AG09309 (cell line): ENCODE results near the gene SLC17A8.

Source experiments
- DNase-seq: peaks from one replicate; pipeline ENCODE4 v3.0.0-alpha.2; 2010; ENCODE audit warnings: low read depth
- H3K4me3 ChIP-seq: 2 replicates; pipeline ENCODE4 v1.5.1; 2011; ENCODE audit warnings: mild to moderate bottlenecking, low read depth, low read length, moderate library complexity; ENCODE audit not compliant: control insufficient read depth
- TF ChIP-seq, protein P1 (sequence below): IDR thresholded peaks from 2 replicates; pipeline ENCODE4 v1.5.1; 2011; ENCODE audit warnings: mild to moderate bottlenecking, low read depth, low read length, inconsistent platforms; ENCODE audit not compliant: insufficient read depth, control insufficient read depth; ENCODE audit errors: missing control alignments

Gene SLC17A8

DNA sequence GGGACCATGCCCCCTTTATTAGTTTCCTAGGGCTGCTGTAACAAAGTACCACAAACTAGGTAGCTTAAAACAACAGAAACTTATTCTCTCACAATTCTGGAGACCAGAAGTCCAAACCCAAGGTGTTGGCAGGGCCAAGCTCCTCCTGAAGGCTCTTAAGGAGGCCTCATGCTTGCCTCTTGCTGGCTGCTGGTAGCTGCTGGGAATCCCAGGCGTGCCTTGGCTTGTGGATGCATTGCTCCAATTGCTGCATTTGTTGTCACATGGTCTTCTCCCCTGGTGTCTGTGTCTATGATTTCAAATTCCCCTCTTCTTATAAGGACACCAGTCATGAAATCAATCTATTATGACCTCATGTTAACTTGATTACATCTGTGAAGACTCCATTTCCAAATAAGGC, 11.2 kb downstream of the SLC17A8 start:
- TF ChIP-seq, protein P1, sequence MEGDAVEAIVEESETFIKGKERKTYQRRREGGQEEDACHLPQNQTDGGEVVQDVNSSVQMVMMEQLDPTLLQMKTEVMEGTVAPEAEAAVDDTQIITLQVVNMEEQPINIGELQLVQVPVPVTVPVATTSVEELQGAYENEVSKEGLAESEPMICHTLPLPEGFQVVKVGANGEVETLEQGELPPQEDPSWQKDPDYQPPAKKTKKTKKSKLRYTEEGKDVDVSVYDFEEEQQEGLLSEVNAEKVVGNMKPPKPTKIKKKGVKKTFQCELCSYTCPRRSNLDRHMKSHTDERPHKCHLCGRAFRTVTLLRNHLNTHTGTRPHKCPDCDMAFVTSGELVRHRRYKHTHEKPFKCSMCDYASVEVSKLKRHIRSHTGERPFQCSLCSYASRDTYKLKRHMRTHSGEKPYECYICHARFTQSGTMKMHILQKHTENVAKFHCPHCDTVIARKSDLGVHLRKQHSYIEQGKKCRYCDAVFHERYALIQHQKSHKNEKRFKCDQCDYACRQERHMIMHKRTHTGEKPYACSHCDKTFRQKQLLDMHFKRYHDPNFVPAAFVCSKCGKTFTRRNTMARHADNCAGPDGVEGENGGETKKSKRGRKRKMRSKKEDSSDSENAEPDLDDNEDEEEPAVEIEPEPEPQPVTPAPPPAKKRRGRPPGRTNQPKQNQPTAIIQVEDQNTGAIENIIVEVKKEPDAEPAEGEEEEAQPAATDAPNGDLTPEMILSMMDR = no peak
- no peak for DNase-seq
- no peak overlapping the region for H3K4me3 ChIP-seq

DNA sequence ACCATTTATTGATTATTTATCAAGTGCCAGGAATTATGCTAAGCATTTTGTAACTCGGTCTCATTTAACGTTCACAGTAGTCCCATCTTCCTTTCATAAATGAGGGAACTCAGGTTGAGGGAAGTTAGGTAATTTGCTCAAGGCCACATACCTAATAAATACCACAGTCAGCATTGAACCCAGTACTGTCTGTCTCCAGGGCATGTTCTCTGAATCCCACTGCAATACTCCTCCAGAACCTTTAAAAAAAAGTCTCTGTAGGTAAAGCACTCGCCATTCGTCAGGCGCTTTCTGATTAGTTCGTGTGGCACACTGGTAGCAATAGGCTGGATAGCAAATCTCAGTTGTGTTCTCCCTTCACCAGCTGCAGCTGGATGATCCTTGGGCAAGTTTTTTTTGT, 14.3 kb downstream of the SLC17A8 start:
- no peak for DNase-seq
- TF ChIP-seq, protein P1 = no peak
- H3K4me3 ChIP-seq = no peak overlapping the region

- TF ChIP-seq, protein P1 = no peak
- no peak for DNase-seq
- no peak overlapping the region for H3K4me3 ChIP-seq
Measured at GRCh38 chr12:100372853-100373640, 16.2 kb downstream of the SLC17A8 start.

GRCh38 chr12:100375038-100375735, 18.3 kb downstream of the SLC17A8 start:
- TF ChIP-seq, protein P1 = no peak
- peak; percentile 24 for DNase-seq
- no peak overlapping the region for H3K4me3 ChIP-seq

DNA sequence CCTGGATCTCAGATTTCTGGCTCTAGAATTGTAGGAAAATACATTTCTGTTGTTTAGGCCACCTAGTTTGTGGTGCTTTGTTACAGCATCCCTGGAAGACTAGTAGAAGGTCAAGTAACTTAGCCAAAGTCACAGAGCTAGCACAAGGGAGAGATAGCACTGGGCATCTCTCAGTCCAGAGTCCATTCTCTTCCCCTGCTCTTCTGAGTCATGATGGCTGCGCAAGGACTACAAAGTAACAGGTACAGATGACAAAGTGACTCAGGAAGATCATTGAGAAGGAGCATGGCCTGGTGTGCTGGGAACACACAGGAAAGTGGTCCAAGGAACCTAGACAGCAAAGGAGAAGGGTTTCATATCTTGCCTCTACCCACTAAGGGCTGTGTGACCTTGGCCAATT, 19.3 kb downstream of the SLC17A8 start:
- TF ChIP-seq, protein P1 = no peak
- no peak for DNase-seq
- H3K4me3 ChIP-seq = no peak overlapping the region

DNA sequence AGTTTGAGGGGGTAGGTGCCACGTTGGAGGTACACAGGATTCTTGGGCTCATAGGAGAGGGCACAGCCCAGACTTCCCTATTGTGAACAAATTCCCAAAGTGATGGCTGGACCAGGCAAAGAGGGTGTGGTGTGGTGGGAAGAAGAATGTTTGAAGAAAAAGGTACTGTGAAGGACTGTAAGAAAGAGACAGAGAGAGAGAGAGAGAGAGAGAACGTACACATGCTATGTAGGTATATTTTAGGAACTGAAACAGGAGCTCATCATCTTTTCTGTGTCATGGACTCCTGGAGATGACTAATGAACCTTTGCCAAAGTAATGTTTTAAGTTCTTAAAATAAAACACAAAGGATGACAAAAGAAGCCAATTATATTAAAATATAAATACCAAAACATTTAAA, 24.5 kb downstream of the SLC17A8 start:
- TF ChIP-seq, protein P1 = no peak
- no peak overlapping the region for H3K4me3 ChIP-seq
- DNase-seq = no peak
